Measurements from ENCODE around the gene ECM1.

ECM1 gene

GRCh38 chr1:150507912-150508864, at the start of gene ECM1:
TSS of gene ECM1 (plus strand) at chr1:150508109. CDS start at chr1:150508210, 101 bp downstream.
- DNase-seq: peak; percentile 16

GRCh38 chr1:150464422-150464826, 43.5 kb upstream of the ECM1 start:
- DNase-seq: peak; percentile 71

GRCh38 chr1:150466964-150467363, 40.9 kb upstream of the ECM1 start:
- DNase-seq: no peak

- DNase-seq: no peak
Measured at GRCh38 chr1:150469291-150469690, 38.6 kb upstream of the ECM1 start.

- no peak for DNase-seq
Measured at GRCh38 chr1:150472601-150473200, 35.2 kb upstream of the ECM1 start.

GRCh38 chr1:150473659-150474058, 34.2 kb upstream of the ECM1 start:
- no peak for DNase-seq

- no peak for DNase-seq
Measured at GRCh38 chr1:150474869-150475268, 33.0 kb upstream of the ECM1 start.

- DNase-seq: no peak
Measured at GRCh38 chr1:150476754-150477153, 31.2 kb upstream of the ECM1 start.

- DNase-seq: no peak
Measured at GRCh38 chr1:150477320-150477719, 30.6 kb upstream of the ECM1 start.

- DNase-seq: no peak
Measured at GRCh38 chr1:150477733-150478132, 30.2 kb upstream of the ECM1 start.

GRCh38 chr1:150479370-150479769, 28.5 kb upstream of the ECM1 start:
- DNase-seq: no peak

- DNase-seq: no peak
Measured at GRCh38 chr1:150479927-150480352, 28.0 kb upstream of the ECM1 start.

GRCh38 chr1:150484431-150484830, 23.5 kb upstream of the ECM1 start:
- no peak for DNase-seq

GRCh38 chr1:150484861-150485260, 23.0 kb upstream of the ECM1 start:
- DNase-seq: no peak

GRCh38 chr1:150486966-150487762, 20.7 kb upstream of the ECM1 start, which contains the start of gene TARS2:
TSS of gene TARS2 (plus strand) at chr1:150487419. CDS start at chr1:150487451, 32 bp downstream.
- peak; percentile 99 for DNase-seq

GRCh38 chr1:150487763-150488115, 20.2 kb upstream of the ECM1 start:
- DNase-seq: peak; percentile 12

GRCh38 chr1:150493175-150493574, 14.7 kb upstream of the ECM1 start:
- no peak for DNase-seq

GRCh38 chr1:150498342-150498741, 9.6 kb upstream of the ECM1 start:
- no peak for DNase-seq

GRCh38 chr1:150505431-150505830, 2.5 kb upstream of the ECM1 start:
- DNase-seq: no peak

GRCh38 chr1:150508982-150509381, 1.1 kb downstream of the ECM1 start:
- no peak for DNase-seq

- no peak for DNase-seq
Measured at GRCh38 chr1:150511551-150511950, 3.6 kb downstream of the ECM1 start.

- no peak for DNase-seq
Measured at GRCh38 chr1:150511985-150512660, 4.2 kb downstream of the ECM1 start.

GRCh38 chr1:150512846-150513245, 4.9 kb downstream of the ECM1 start:
- no peak for DNase-seq
